Muscle layer of colon (tissue), 2 donors: Measurements from ENCODE around the gene SPP1.
"Not testable (repeated sequence)": the region's sequence is repeated elsewhere in the genome, so short reads cannot be mapped to it uniquely, and the experiment has no call there.

Experiments used
- H3K27ac ChIP-seq: one replicate; pipeline ENCODE4 v1.7.0; 2013; ENCODE audit warnings: low read depth, mild to moderate bottlenecking, low read length, moderate library complexity
- H3K27me3 ChIP-seq, 2 donors: one replicate each; pipeline ENCODE4 v1.7.0; 2013; ENCODE audit warnings: low read length in 2 of 2, mild to moderate bottlenecking in 2 of 2; ENCODE audit not compliant: insufficient read depth in 2 of 2, control insufficient read depth in 1 of 2
- H3K36me3 ChIP-seq: one replicate; pipeline ENCODE4 v1.7.0; 2013; ENCODE audit warnings: mild to moderate bottlenecking, low read length; ENCODE audit not compliant: insufficient read depth
- H3K4me1 ChIP-seq: one replicate; pipeline ENCODE4 v1.7.0; 2013; ENCODE audit warnings: mild to moderate bottlenecking, low read length; ENCODE audit not compliant: insufficient read depth
- H3K4me3 ChIP-seq, 2 donors: one replicate each; pipeline ENCODE4 v1.7.0; 2013; ENCODE audit warnings: low read length in 2 of 2, low read depth in 1 of 2, mild to moderate bottlenecking in 1 of 2, moderate library complexity in 1 of 2
- H3K9ac ChIP-seq: one replicate; pipeline ENCODE4 v1.7.0; 2013; ENCODE audit warnings: low read length
- H3K9me3 ChIP-seq: one replicate; pipeline ENCODE4 v1.7.0; 2013; ENCODE audit warnings: mild to moderate bottlenecking, low read length
- donor health status: abdominal sarcoma.
- donor health status: Adenocarcinoma of cecum.

The SPP1 gene

DNA sequence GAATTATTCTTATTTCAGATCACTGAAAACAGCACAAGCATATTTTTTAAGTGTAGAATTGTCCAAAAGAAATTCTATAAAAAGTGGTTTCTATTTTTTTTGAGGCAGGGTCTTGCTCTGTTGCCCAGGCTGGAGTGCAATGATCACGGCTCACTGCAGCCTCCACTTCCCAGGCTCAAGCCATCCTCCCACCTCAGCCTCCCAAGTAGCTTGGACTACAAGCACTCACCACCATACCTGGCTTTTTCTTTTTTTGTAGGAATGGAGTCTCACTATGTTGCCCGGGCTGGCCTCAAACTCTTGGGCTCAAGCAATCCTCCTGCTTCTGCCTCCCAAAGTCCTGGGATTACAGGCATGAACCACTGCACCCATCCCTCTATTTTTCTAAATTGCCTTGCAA, 34.7 kb upstream of the SPP1 start:
- not testable (repeated sequence) for H3K9me3 ChIP-seq, H3K9ac ChIP-seq, H3K4me3 ChIP-seq, H3K27ac ChIP-seq, H3K36me3 ChIP-seq, H3K4me1 ChIP-seq, H3K27me3 ChIP-seq

DNA sequence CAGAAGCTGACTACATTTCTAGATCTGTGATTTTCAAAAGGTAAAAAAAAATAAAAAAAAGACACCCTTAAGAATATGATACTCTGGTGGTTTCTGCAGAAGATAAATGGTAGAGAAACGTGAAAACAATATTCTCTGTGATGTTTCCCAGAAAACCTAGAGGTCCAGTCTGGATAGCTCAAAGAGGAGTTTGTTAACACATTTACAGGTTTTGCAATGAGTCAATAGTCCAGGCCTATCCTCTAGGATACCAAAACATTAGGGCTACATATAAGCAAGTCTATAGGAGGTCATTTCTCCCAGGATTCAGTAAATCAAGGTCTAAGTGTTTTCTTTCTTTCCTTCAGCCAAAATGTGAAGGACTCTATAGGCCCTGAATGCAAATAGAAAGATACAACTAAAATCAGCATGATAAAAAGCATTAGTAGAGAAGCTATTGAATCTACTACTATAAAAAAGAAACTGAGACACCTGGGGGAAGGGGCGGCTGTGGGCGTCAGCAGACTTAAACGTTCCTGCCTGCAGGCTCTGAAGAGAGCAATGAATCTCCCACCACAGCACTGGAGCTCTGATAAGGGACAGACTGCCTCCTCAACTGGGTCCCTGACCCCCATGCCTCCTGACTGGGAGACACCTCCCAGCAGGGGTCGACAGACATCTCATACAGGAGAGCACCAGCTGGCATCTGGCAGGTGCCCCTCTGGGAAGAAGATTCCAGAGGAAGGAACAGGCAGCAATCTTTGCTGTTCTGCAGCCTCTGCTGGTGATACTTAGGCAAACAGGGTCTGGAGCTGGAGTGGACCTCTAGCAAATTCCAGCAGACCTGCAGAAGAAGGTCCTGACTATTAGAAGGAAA, 33.7 kb upstream of the SPP1 start:
- H3K36me3 ChIP-seq = no peaks in the 10 kb centered on the region
- no peaks in the 10 kb centered on the region for H3K27me3 ChIP-seq
- H3K9ac ChIP-seq = no peak overlapping the region
- no peak overlapping the region for H3K4me3 ChIP-seq
- H3K4me1 ChIP-seq = no peaks in the 10 kb centered on the region
- no peak overlapping the region for H3K27ac ChIP-seq
- H3K9me3 ChIP-seq = no peaks in the 10 kb centered on the region

DNA sequence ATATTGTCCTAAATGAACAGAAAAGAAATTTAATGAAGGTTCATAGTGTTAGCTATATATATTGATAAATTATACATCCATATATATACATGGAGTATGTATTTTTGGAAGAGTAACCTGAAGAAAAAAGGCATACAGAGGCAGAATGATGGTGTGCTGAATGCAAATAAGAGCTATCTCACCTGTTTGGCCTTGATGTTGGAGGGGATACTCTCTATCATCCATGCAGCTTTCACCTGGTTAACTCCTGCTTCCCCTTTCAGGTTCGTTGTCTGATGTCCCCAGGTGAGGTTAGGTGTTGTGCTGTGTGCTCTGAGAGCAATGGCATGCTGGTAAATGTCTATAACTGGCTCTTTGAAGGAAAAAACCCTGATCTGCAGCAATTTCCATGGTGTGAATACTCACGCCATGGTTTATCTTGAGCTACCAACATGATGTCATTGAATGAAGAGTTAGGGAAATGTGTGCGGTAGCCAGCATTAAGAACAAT, 31.8 kb upstream of the SPP1 start:
- Histone ChIP-seq H3K9ac (no peak overlapping the region), H3K4me3 (no peak overlapping the region), H3K9me3 (no peaks in the 10 kb centered on the region), H3K27me3 (no peaks in the 10 kb centered on the region), H3K27ac (no peak overlapping the region), H3K36me3 (no peaks in the 10 kb centered on the region), H3K4me1 (no peaks in the 10 kb centered on the region)

DNA sequence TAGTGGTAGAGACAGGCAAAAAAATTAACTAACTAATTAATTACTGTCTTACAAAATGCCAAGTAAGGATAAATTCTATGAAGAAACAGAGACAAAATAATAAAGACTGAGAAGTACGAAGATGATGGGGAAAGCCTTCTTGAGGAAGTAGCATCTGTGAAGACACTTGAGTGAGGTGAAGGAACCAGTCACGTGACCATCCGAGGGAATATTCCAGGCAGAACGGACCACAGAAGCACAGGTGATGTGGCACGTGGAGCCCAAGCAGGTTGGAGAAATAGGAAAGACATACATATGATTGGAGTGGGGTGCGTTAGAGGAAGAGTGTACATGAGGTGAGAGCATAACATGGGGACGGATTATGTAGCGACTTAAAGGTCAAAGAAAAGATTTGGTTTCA, 30.5 kb upstream of the SPP1 start:
- Histone ChIP-seq H3K27ac (no peak overlapping the region), H3K9ac (no peak overlapping the region), H3K27me3 (no peaks in the 10 kb centered on the region), H3K4me3 (no peak overlapping the region), H3K36me3 (no peaks in the 10 kb centered on the region), H3K4me1 (no peaks in the 10 kb centered on the region), H3K9me3 (no peaks in the 10 kb centered on the region)

DNA sequence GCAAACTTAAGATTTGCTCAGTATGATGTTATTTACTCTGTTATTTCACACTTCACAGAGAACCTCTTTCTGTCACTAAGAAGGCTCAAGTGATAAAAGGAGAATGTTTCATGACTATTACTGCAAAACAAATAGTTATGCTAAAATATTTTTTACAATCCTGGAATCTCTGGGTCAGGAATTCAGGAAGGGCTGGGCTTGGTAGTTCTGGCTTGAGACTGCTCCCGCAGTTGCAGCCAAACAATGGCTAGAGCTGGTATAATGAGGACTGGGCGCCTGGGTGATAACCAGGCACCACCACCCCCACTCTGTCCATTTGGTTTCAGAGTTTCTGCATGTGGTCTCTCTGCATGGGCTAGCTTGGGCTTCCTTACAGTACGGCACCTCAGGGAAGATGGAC, 28.7 kb upstream of the SPP1 start:
- no peak overlapping the region for H3K4me3 ChIP-seq
- no peaks in the 10 kb centered on the region for H3K4me1 ChIP-seq
- H3K27ac ChIP-seq = no peak overlapping the region
- H3K27me3 ChIP-seq = no peaks in the 10 kb centered on the region
- no peak overlapping the region for H3K9ac ChIP-seq
- H3K36me3 ChIP-seq = no peaks in the 10 kb centered on the region
- H3K9me3 ChIP-seq = no peaks in the 10 kb centered on the region

DNA sequence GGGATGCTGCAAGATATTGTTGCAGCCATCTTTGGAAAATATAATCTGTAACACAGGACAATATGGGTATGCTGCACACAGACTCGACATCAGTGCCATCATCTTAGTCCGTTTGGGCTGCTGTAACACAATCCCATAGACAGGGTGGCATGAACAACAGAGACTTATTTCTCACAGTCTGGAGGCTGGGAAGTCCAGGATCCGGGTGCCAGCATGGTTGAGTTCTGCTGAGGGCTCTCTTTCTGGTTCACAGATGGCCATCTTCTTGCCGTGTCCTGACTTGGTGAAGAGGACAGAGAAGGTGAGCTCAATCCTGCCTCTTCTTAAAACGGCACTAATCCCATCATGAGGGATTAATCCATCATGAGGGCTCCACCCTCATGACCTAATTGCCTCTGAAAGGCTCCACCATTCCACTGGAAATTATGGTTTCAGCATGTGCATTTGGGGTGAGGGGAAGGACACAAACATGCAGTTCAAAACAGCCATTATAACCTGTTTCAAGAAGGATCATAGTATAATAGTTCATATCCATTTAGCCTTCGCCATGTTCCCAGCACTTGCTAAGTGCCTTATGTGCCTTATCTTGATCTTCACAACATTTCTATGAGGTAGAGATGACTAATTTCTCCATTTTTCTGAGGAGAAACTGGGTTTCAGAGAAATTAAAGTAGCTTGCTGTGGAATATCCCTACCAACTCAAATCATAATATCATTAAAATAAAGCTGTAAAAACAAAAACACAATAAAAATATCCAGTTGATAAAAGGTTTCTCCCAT, 27.9 kb upstream of the SPP1 start:
- Histone ChIP-seq H3K9me3 (no peaks in the 10 kb centered on the region), H3K4me1 (no peaks in the 10 kb centered on the region), H3K4me3 (no peak overlapping the region), H3K9ac (no peak overlapping the region), H3K27ac (no peak overlapping the region), H3K36me3 (no peaks in the 10 kb centered on the region), H3K27me3 (no peaks in the 10 kb centered on the region)

DNA sequence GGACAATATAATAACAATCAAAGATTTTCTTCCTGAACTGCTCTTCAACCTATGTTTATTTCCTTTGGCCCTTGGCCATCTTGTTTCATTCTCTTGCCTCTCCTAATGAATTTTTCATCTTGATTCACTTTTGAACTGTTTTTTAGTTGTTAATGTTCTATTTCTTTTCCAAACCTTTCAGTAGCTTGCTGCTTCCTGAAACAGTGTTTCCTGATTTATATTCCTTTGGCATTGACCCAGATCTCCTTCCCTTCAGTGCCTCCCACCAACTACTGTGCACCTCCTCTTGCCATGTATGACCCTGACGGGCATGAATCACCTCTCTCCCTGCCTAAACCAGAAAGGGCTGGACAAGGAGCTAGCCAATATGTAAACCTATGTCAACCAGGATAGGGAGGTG, 25.6 kb upstream of the SPP1 start:
- H3K27me3 ChIP-seq = no peaks in the 10 kb centered on the region
- no peaks in the 10 kb centered on the region for H3K36me3 ChIP-seq
- no peaks in the 10 kb centered on the region for H3K9me3 ChIP-seq
- no peak overlapping the region for H3K4me3 ChIP-seq
- H3K9ac ChIP-seq = no peak overlapping the region
- no peaks in the 10 kb centered on the region for H3K4me1 ChIP-seq
- no peak overlapping the region for H3K27ac ChIP-seq

DNA sequence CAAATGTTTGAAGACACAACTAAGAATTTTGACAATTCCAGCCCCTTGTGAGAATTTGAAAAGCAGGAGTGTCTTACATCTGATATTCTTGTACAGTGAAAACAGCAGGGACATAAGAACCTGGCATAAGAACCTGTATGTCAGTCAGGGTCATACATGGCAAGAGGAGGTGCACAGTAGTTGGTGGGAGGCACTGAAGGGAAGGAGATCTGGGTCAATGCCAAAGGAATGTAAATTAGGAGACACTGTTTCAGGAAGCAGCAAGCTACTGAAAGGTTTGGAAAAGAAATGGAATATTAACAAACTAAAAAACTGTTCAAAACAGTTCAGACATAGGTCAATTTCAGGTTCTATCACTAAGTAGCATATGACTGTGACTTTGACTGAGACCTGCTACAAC, 25.0 kb upstream of the SPP1 start:
- Histone ChIP-seq H3K27me3 (no peaks in the 10 kb centered on the region), H3K9me3 (no peaks in the 10 kb centered on the region), H3K9ac (no peak overlapping the region), H3K4me1 (no peaks in the 10 kb centered on the region), H3K4me3 (no peak overlapping the region), H3K36me3 (no peaks in the 10 kb centered on the region), H3K27ac (no peak overlapping the region)

DNA sequence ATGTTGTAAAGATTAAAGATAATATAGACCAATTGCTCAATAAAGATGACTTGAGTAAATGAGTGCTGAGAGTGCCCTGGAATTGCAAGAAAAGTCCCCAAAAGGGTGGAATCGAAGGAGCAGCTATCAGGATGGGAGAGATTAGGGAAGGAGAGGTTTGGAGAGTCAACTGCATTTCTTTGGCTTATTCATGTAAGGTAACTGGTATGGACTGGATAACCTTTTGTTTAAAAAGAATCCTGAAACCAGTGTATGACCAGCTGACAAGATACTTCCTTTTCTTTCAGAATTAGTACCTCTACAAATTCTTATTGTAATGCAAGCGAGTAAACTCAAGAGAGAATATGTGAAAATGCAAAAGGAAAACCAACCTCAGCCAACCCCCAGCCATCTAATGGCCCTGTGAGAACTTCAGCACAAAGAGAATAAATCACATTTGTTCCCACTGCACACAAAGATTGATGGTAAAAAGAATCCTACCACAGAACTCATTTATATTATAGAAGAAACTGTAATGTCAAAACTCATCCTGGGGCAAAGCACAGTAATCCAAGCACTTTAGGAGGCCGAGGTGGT, 24.5 kb upstream of the SPP1 start:
- Histone ChIP-seq H3K4me3 (no peak overlapping the region), H3K27me3 (no peaks in the 10 kb centered on the region), H3K4me1 (no peaks in the 10 kb centered on the region), H3K27ac (no peak overlapping the region), H3K36me3 (no peaks in the 10 kb centered on the region), H3K9ac (no peak overlapping the region), H3K9me3 (no peaks in the 10 kb centered on the region)

DNA sequence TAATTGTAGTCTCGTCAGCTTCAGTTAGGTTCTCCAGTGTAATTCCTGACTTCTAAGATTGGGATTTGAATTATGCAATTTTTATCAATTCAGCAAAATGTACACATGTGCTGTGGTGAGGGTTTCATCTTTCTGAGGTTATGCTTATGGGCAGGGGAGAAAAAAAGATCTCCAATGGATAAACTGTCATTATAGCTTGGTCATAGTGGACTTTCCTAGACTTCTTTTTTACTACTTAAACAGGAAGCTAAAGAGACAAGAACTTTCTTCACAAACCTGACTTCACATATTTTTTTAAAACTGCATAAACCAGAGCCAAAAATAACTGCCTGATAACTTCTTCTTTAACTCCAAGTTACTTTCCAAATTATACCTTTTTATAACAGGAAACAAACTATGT, 21.7 kb upstream of the SPP1 start:
- Histone ChIP-seq H3K27me3 (no peaks in the 10 kb centered on the region), H3K36me3 (no peaks in the 10 kb centered on the region), H3K27ac (no peak overlapping the region), H3K9me3 (no peaks in the 10 kb centered on the region), H3K9ac (no peak overlapping the region), H3K4me1 (no peaks in the 10 kb centered on the region), H3K4me3 (no peak overlapping the region)

DNA sequence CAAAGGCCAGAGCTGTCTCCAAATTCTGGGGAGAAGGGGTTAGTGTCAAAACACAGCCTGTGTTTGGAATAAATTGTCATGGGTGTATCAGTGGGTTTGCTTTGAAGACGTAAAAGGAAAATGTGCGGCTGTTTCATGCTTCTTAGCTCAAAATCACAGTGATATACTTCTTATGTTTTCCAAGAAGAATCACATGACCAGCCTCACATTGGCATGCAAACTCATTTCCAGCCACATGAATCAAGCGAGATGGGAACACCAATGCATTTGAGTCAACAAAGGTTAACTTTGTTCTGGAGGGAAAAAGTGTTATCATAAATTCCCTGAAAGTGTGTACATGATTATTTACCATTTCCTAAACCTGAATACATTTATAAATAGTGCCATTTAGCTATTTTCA, 19.0 kb upstream of the SPP1 start:
- Histone ChIP-seq H3K36me3 (no peaks in the 10 kb centered on the region), H3K4me1 (no peaks in the 10 kb centered on the region), H3K4me3 (no peak overlapping the region), H3K9ac (no peak overlapping the region), H3K9me3 (no peaks in the 10 kb centered on the region), H3K27me3 (no peaks in the 10 kb centered on the region), H3K27ac (no peak overlapping the region)
